Body of pancreas (tissue), 4 donors: Measurements from ENCODE around the gene HSPG2. TPM values are rescaled to one million over a fixed set of nuclear protein-coding genes. Genes with fewer than 3 reads are reported as not detected.

Source experiments
- ATAC-seq: fragments of 150-250 bp; one replicate; pipeline ENCODE4 v1.9.1; 2016
- DNase-seq, 4 donors: peaks; one replicate each; pipeline ENCODE4 v3.0.0-alpha.2; 2019
- H3K27ac ChIP-seq, 4 donors: fragments of 200-600 bp; sonication (generic); 1 replicate in 3 of 4; 2 replicates in 1 of 4; pipeline versions ENCODE4 v1.5.1 to v1.6.1; 2016 to 2019; ENCODE audit warnings: mild to moderate bottlenecking in 1 of 4, mixed read lengths in 1 of 4, moderate library complexity in 1 of 4
- H3K27me3 ChIP-seq, 2 donors: fragments of 200-600 bp; sonication (generic); one replicate each; pipeline ENCODE4 v1.6.0; 2016; ENCODE audit warnings: mild to moderate bottlenecking in 1 of 2
- H3K36me3 ChIP-seq, 2 donors: fragments of 200-600 bp; sonication (generic); replicated peaks in 1 of 2; 2 replicates each; pipeline ENCODE4 v1.5.1; 2016; ENCODE audit warnings: low read depth in 2 of 2; ENCODE audit not compliant: insufficient read depth in 1 of 2
- H3K4me1 ChIP-seq: fragments of 200-600 bp; sonication (generic); one replicate; pipeline ENCODE4 v1.6.0; 2016
- H3K4me3 ChIP-seq, 2 donors: fragments of 200-600 bp; sonication (generic); 1 replicate in 1 of 2; 2 replicates in 1 of 2; pipeline ENCODE4 v1.5.1; 2016 to 2019
- H3K9me3 ChIP-seq, 3 donors: fragments of 200-600 bp; sonication (generic); 1 replicate in 2 of 3; 2 replicates in 1 of 3; pipeline ENCODE4 v1.5.1; 2016
- CTCF ChIP-seq, 7 experiments: fragments of 450-650 bp in 4 of 7; fragments of 200-600 bp in 3 of 7; sonication (generic) in 3 of 7; IDR thresholded peaks; one replicate each; pipeline ENCODE4 v1.5.1; 2016 to 2019; ENCODE audit warnings: antibody characterized with exemption in 7 of 7
- POLR2A ChIP-seq, 3 donors: fragments of 450-650 bp; IDR thresholded peaks; one replicate each; pipeline ENCODE4 v1.6.1; 2016; ENCODE audit warnings: antibody characterized with exemption in 3 of 3, mild to moderate bottlenecking in 2 of 3
- whole genome bisulfite sequencing, 2 donors: methylation state at CpG; one replicate each; pipeline ENCODE4 v1.1.5; 2017; 5-methylcytosine and 5-hydroxymethylcytosine counted together
- intact Hi-C: fragments of 100-400 bp; cut with DNase I; formaldehyde crosslinking; loops from one replicate; pipeline ENCODE4 v1.15.1; 2023
- total RNA-seq, 2 donors: library from RNA; depleted of rRNA; stranded (reverse); fragments of >200 nt; gene quantifications; one replicate each; pipeline ENCODE4 v1.1.0, GENCODE V29; 2016

Gene HSPG2
- total RNA-seq, 2 donors from 2014 or later, result 87.7 to 179 TPM

- no peak overlapping the region for H3K27ac ChIP-seq
Observed at GRCh38 chr1:21872445-21873079, 64.5 kb downstream of the HSPG2 start.

DNA sequence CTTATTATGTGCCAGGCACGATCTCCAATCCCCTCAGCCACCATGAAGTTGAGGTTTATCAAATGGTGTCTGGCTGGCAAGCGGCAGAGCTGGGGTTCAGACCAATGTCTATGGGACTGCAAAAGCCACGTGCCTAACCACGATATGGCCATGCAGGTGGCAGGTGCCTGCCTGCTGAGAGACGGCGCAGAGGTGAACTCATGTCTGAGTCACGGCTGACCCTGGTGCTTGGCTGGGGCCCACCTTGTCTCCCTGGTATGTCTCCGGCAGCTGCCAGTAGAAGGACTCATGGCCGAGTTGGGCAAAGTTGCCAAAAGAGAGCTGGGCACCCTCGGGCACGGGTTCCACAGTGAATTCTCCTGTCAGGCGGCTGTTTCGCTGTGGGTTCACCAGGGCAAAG lies 65.2 kb downstream of the HSPG2 start:
- WGBS, 2 donors, result 77 to 93% methylated on average over 10 to 13 of the region's 13 CpGs
- Histone ChIP-seq H3K27me3 (no peaks in the 10 kb centered on the region), H3K36me3 (peaks cover 4 to 7% of the 10 kb centered on the region in 2 donors), H3K4me3 (no peak overlapping the region), H3K27ac (no peak overlapping the region), H3K9me3 (no peaks in the 10 kb centered on the region), H3K4me1 (peaks cover 8% of the 10 kb centered on the region)
- no peak for TF ChIP-seq CTCF (IDR thresholded peaks at IDR 0.05)
- TF ChIP-seq POLR2A (IDR thresholded peaks at IDR 0.05), result no peak
- intact Hi-C loops, result no loop called here
- ATAC-seq (no peak), DNase-seq (no peak)

More at GRCh38 chr1:21872445-21873079, 64.5 kb downstream of the HSPG2 start:
- DNase-seq, result no peak
- no peaks in the 10 kb centered on the region for H3K27me3 ChIP-seq
- intact Hi-C loops, result no loop called here
- H3K36me3 ChIP-seq, result peaks cover 4 to 7% of the 10 kb centered on the region in 2 donors
- H3K9me3 ChIP-seq, result no peaks in the 10 kb centered on the region
- WGBS, 2 donors, result 85 to 89% methylated on average over 8 to 16 of the region's 17 CpGs
- TF ChIP-seq POLR2A (IDR thresholded peaks at IDR 0.05) (no peak), CTCF (IDR thresholded peaks at IDR 0.05) (no peak)
- no peak for ATAC-seq
- H3K4me3 ChIP-seq, result no peak overlapping the region
- peaks cover 8% of the 10 kb centered on the region for H3K4me1 ChIP-seq

- H3K4me3 ChIP-seq, result no peak overlapping the region
- peaks cover 4 to 5% of the 10 kb centered on the region in 2 donors for H3K36me3 ChIP-seq
- intact Hi-C loops, result no loop called here
- peaks cover 8% of the 10 kb centered on the region for H3K4me1 ChIP-seq
- H3K27ac ChIP-seq, result no peak overlapping the region
- no peak for TF ChIP-seq CTCF (IDR thresholded peaks at IDR 0.05)
- DNase-seq, result no peak
- WGBS, 2 donors, result 92 to 97% methylated on average over 15 of the region's 15 CpGs
- no peak for ATAC-seq
- H3K9me3 ChIP-seq, result no peaks in the 10 kb centered on the region
- H3K27me3 ChIP-seq, result no peaks in the 10 kb centered on the region
Observed at GRCh38 chr1:21870611-21871010, 66.5 kb downstream of the HSPG2 start.

GRCh38 chr1:21869620-21870121 lies 67.4 kb downstream of the HSPG2 start:
- Histone ChIP-seq H3K36me3 (peaks cover 0 to 6% of the 10 kb centered on the region in 2 donors), H3K9me3 (no peaks in the 10 kb centered on the region), H3K4me3 (no peak overlapping the region), H3K27me3 (no peaks in the 10 kb centered on the region), H3K4me1 (peaks cover 8% of the 10 kb centered on the region), H3K27ac (peak overlapping the region in 2 of 4 donors; percentile 34 to 45)
- ATAC-seq (peak; percentile 62), DNase-seq (peak; percentile 64 to 84 (median 77))
- intact Hi-C loops, result no loop called here
- no peak for TF ChIP-seq CTCF (IDR thresholded peaks at IDR 0.05)
- no peak for TF ChIP-seq POLR2A (IDR thresholded peaks at IDR 0.05)
- 70 to 86% methylated on average over 5 to 13 of the region's 13 CpGs for WGBS, 2 donors
